ENCODE data around the gene ANKRD28. TPM values are rescaled to one million over a fixed set of nuclear protein-coding genes. Genes with fewer than 3 reads are reported as not detected.

ANKRD28 gene
- total RNA-seq, 1 experiment from 2014 or later, result 53.0 TPM

GRCh38 chr3:15798533-15799245 lies 910 bp upstream of the ANKRD28 start:
- H3K27me3 ChIP-seq (ENCODE audit: low read length), result no peaks in the 10 kb centered on the region
- peaks cover 13% of the 10 kb centered on the region for H3F3A ChIP-seq (ENCODE audit: low read length, unreplicated experiment)
- H3K4me2 ChIP-seq (ENCODE audit: low read length), result peak overlapping the region; percentile 70
- POLR2A ChIA-PET (ENCODE audit: unreplicated experiment), result no interaction called here
- DNase-seq (no peak), ATAC-seq (no peak)
- peaks cover 89% of the 10 kb centered on the region for H3K79me2 ChIP-seq (ENCODE audit: low read length)
- TF ChIP-seq EZH2 (IDR thresholded peaks at IDR 0.05; ENCODE audit: low read length, unreplicated experiment), result no peak
- TF ChIP-seq CTCF (conservative IDR thresholded peaks at IDR 0.05; ENCODE audit: low read depth, low read length), result no peak
- no peak for TF ChIP-seq EZH2phosphoT487 (IDR thresholded peaks at IDR 0.05; ENCODE audit: borderline replicate concordance, low read length)
- H3K4me3 ChIP-seq (ENCODE audit: low read length), result peak overlapping the region; percentile 28; the same call in 1 of the 2 replicates
- no peaks in the 10 kb centered on the region for H3K9me3 ChIP-seq (ENCODE audit: low read length)
- no peaks in the 10 kb centered on the region for H3K9me2 ChIP-seq (replicated peaks; ENCODE audit: low read length)
- CTCF ChIA-PET, result no interaction called here
- no peaks in the 10 kb centered on the region for H4K20me1 ChIP-seq (ENCODE audit: low read length)
- no peaks in the 10 kb centered on the region for H3K36me3 ChIP-seq (ENCODE audit: low read depth, low read length)
- H2AFZ ChIP-seq (ENCODE audit: low read length), result no peak overlapping the region
- H3K4me1 ChIP-seq (ENCODE audit: insufficient read depth, low read length), result peaks cover 61% of the 10 kb centered on the region
- intact Hi-C loops (cut with micrococcal nuclease), result loop anchor here (5.0 kb wide), 1 partner anchor 151 kb away; no protein-coding TSS in a partner anchor
- H3K9ac ChIP-seq (ENCODE audit: low read length), result peak overlapping the region; percentile 36
- peak overlapping the region; percentile 94 for H3K27ac ChIP-seq (ENCODE audit: low read length)
- no TSS peak for BruUV-seq (replicated peaks)

GRCh38 chr3:15796771-15797641 lies 773 bp downstream of the ANKRD28 start:
- TF ChIP-seq EZH2phosphoT487 (IDR thresholded peaks at IDR 0.05; ENCODE audit: borderline replicate concordance, low read length) (no peak), CTCF (conservative IDR thresholded peaks at IDR 0.05; ENCODE audit: low read depth, low read length) (no peak), EZH2 (IDR thresholded peaks at IDR 0.05; ENCODE audit: low read length, unreplicated experiment) (no peak)
- peak overlapping the region; percentile 90 for H3K4me2 ChIP-seq (ENCODE audit: low read length)
- DNase-seq (peak; percentile 71), ATAC-seq (peak; percentile 62)
- no peaks in the 10 kb centered on the region for H3K9me2 ChIP-seq (replicated peaks; ENCODE audit: low read length)
- BruUV-seq (replicated peaks), result TSS peak; percentile 55
- peaks cover 59% of the 10 kb centered on the region for H3K4me1 ChIP-seq (ENCODE audit: insufficient read depth, low read length)
- peak overlapping the region; percentile 68 for H3K4me3 ChIP-seq (ENCODE audit: low read length)
- no peaks in the 10 kb centered on the region for H4K20me1 ChIP-seq (ENCODE audit: low read length)
- no peaks in the 10 kb centered on the region for H3K27me3 ChIP-seq (ENCODE audit: low read length)
- H3K79me2 ChIP-seq (ENCODE audit: low read length), result peaks cover 90% of the 10 kb centered on the region
- POLR2A ChIA-PET (ENCODE audit: unreplicated experiment), result interaction anchor here (0.5 to 1.0 kb wide), 7 partner anchors 27 to 344 kb away, joined by 3 to 19 read pairs (median 5); no protein-coding TSS in a partner anchor
- H3F3A ChIP-seq (ENCODE audit: low read length, unreplicated experiment), result peaks cover 13% of the 10 kb centered on the region
- no peaks in the 10 kb centered on the region for H3K9me3 ChIP-seq (ENCODE audit: low read length)
- intact Hi-C loops (cut with micrococcal nuclease), result loop anchor here (1.0 to 5.0 kb wide), 4 partner anchors 28 to 167 kb away; no protein-coding TSS in a partner anchor
- H2AFZ ChIP-seq (ENCODE audit: low read length), result no peak overlapping the region
- CTCF ChIA-PET, result interaction anchor here (0.6 to 0.9 kb wide), 6 partner anchors 9 to 858 kb away, joined by 3 to 12 read pairs (median 6); no protein-coding TSS in a partner anchor
- H3K27ac ChIP-seq (ENCODE audit: low read length), result peak overlapping the region; percentile 94
- H3K36me3 ChIP-seq (ENCODE audit: low read depth, low read length), result peaks cover 6% of the 10 kb centered on the region
- peak overlapping the region; percentile 79 for H3K9ac ChIP-seq (ENCODE audit: low read length)

Measured in PC-3 (cell line).